GM18499 (cell line): ENCODE measurements around the gene BCAS3.
"Not testable (repeated sequence)": the region's sequence is repeated elsewhere in the genome, so short reads cannot be mapped to it uniquely, and the experiment has no call there.

Experiments used
- ATAC-seq: cut with Tn5 transposase; IDR thresholded peaks from one replicate; pipeline ENCODE4 v1.9.1; 2021; ENCODE audit warnings: moderate number of reproducible peaks; ENCODE audit not compliant: insufficient read depth, unreplicated experiment

Gene BCAS3

DNA sequence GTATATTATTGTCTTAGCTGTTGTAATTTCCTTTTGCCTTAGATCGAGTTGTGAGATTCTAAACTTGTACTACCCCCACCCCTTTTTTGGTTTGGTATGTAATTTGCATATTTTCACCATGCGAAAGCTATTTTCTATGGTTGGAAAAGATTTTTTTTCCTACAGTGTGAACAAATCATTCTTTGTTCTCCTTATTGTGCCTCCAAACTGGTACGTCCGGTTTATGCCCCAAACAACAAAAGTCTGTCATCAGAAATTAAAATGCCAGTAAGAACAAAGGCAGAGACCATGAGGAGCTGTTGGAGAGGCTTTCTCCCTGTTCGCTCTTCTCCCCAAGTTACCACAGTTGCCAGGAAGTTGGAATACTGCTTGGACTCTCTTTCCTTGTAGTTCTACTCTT is 66.1 kb downstream of the BCAS3 start:
- ATAC-seq = no peak

GRCh38 chr17:60744355-60744966 is 66.8 kb downstream of the BCAS3 start:
- ATAC-seq = no peak

DNA sequence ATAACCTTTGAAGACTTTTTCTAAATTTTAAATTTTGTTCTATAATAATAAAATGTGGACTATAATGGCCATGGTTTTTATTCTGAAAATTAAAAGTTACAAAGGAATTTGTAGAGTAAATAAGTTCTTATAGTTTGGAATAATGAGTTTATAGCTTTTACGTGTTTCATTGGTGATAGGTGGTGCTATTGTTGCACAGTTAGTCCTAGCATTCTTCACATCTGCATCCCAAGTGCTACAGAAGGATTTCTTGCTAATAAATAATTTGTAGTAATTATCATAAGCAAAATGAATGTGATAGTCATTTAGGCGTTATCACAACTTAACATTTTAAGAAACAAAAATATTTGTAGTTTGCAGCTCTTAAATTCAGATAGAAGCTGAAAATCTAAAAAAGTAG is 67.9 kb downstream of the BCAS3 start:
- ATAC-seq = no peak

DNA sequence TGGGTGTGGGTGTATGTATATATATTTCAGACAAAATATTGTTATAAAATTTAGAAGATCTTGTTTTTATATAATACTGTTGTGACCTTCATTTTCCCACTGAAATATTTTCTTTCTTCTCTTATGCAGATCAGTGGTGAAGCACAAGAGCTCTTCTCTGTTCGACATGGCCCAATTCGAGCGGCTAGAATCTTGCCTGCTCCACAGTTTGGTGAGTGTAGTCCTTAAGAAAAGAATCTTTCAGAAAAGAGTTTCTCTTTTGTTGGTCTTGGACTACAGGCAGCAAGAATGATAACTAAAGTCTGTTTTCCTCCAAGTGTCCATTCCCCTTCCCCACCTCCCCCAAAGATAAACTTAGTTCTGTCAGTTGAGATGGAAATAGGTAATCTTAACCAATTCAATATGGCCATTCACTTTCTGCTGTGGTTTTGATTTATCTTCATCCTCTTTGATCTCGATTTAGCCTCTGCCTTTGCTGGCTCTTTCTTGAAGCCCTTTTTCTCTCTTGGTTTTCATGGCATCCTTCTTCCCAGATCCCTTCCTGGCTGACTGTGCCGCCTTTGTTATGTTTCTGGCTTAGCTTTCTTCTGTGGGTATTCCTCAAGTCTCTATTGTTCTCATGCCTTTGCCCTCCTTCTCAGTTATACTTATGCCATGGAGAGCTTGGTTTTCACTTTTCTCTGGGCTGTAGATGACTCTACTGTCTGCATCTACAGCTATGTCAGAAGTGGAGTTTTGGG is 69.6 kb downstream of the BCAS3 start:
- no peak for ATAC-seq

DNA sequence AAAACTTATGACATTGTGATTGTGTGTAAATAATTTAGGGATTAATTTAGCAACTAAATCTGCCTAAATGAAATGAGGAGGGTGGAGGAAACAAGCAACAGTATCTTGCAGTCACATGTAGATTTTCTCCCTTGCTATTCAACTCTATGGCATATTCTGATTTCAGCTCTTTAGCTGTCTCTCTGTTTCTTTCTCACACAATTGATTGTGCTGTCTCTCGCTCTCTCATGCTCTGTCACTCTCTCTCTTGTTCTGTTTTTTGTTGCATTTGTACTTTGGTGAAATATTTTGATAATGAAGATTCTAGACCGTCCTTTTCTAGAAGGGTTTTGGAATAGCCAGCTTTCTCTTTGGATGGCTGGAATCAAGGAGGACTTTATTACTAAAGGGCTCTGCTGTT is 70.6 kb downstream of the BCAS3 start:
- no peak for ATAC-seq

DNA sequence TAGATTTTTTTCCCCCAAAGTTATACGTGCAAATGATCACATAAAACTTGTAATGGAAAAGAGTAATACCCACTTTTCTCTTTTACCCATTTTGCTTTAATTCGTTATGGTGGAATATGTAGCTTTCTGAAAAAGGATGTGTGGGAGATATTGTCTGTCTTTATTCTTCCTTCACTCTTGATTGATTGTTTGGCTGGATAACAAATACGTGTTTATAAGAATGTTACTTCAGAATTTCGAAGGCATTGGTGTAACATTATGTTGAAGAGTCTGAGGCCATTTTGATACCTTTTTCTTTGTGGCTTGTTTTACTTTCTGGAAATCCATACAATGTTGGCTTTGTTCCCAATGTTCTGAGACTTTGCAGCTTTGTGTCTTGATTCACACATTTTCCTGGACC is 71.4 kb downstream of the BCAS3 start:
- ATAC-seq = no peak

GRCh38 chr17:60749708-60750107 is 72.1 kb downstream of the BCAS3 start:
- no peak for ATAC-seq

DNA sequence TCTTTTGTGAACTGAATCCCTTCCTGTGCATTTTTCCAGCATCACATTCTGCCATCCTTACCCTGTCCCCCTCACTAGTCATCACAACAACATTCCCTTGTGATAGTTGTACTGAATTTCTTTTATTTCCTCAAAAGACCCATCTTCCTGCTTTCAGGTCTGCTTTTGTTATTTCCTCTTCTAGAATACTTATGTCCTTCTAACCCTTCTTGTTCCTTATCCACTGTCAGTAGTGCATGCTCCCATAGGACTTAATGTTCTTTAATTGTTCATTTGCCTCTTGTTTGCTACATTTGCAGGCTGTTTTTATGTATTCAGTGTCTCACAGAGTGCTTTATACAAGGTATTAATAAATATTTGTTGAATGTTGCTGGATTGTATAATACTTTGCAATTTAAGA is 73.0 kb downstream of the BCAS3 start:
- ATAC-seq = no peak

- no peak for ATAC-seq
Observed at GRCh38 chr17:60751884-60752283, 74.2 kb downstream of the BCAS3 start.

GRCh38 chr17:60752873-60753577 is 75.4 kb downstream of the BCAS3 start:
- ATAC-seq = no peak

- no peak for ATAC-seq
Observed at GRCh38 chr17:60754057-60754604, 76.5 kb downstream of the BCAS3 start.

GRCh38 chr17:60756798-60757197 is 79.1 kb downstream of the BCAS3 start:
- ATAC-seq = not testable (repeated sequence)

DNA sequence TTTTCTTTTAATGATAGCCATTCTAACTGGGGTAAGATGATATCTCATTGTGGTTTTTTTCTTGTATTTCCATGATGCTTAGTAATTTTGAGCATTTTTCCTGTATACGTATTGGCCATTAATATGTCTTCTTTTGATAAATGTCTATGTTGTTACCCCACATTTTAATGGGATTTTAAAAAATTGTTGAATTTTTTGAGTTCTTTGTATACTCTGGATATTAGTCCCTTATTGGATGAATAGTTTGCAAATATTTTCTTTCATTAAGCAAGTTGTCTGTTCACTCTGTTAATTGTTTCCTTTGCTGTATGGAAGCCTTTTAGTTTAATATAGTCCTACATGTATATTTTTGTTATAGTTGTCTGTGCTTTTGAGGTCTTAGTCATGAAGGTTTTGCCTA is 79.8 kb downstream of the BCAS3 start:
- ATAC-seq = no peak

DNA sequence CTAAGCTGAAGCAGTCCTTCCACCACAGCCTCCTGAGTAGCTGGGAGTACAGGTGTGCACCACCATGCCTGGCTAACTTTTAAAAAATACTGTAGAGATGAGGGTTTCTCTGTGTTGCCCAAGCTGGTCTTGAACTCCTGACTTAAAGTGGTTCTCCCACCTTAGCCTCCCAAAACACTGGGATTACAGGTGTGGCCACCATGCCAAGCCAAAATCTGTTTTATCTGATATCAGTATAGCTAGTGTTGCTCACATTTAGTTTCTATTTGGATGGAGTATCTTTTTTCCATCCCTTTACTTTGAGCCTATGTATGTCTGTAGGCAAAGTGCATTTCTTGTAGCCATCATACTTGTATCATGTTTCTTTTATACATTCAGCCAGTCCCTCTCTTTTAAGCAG is 82.1 kb downstream of the BCAS3 start:
- ATAC-seq = no peak

- ATAC-seq = not testable (repeated sequence)
Observed at GRCh38 chr17:60761301-60761700, 83.7 kb downstream of the BCAS3 start.

DNA sequence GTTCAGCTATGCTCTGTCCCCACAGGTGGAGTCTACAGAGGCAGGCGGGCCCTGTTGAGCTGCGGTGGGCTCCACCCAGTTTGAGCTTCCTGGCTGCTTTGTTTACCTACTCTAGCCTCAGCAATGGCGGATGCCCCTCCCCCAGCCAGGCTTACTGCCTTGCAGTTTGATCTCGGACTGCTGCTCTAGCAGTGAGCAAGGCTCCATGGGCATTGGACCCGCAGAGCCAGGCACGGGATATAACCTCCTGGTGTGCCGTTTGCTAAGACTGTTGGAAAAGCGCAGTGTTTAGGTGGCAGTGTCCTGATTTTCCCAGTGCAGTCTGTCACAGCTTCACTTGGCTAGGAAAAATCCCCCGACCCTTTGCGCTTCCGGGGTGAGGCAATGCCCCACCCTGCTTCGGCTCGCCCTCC is 89.1 kb downstream of the BCAS3 start:
- no peak for ATAC-seq

- no peak for ATAC-seq
Observed at GRCh38 chr17:60767744-60768308, 90.2 kb downstream of the BCAS3 start.

GRCh38 chr17:60769327-60769726 is 91.7 kb downstream of the BCAS3 start:
- no peak for ATAC-seq

DNA sequence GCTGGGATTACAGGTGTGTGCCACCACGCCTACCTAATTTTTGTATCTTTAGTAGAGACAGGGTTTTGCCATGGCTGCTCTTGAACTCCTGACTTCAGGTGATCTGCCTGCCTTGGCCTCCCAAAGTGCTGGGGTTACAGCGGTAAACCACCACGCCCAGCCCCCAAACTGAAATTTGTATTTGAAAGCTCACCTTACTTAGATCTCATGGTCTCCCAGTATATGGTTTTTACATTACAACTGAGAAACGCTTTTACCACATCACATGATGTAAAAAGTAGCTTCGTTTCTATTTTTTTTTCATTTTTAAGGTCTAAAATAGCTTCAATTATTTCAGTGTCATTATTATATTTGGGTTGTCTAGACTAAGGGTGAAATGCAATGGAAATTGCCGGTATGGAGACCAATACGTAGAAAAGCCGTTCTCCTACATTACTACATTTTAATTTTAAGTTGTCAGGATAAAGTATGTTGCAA is 93.3 kb downstream of the BCAS3 start:
- ATAC-seq = no peak

DNA sequence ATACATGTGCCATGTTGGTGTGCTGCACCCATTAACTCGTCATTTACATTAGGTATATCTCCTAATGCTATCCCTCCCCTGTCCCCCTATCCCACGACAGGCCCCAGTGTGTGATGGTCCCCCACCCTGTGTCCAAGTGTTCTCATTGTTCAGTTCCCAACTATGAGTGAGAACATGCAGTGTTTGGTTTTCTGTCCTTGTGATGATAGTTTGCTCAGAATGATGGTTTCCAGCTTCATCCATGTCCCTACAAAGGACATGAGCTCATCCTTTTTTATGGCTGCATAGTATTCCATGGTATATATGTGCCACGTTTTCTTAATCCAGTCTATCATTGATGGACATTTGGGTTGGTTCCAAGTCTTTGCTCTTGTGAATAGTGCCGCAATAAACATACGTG is 94.0 kb downstream of the BCAS3 start:
- ATAC-seq = not testable (repeated sequence)

- ATAC-seq = no peak
Observed at GRCh38 chr17:60773552-60773951, 95.9 kb downstream of the BCAS3 start.
